ENCODE results near the gene WNK1.
"Not testable (repeated sequence)": the region's sequence is repeated elsewhere in the genome, so short reads cannot be mapped to it uniquely, and the experiment has no call there.

WNK1 gene

GRCh38 chr12:910416-910815 lies 158.0 kb downstream of the WNK1 start:
- DNase-seq (ENCODE audit: low read depth, low spot score) = no peak

GRCh38 chr12:911191-911826 lies 158.9 kb downstream of the WNK1 start:
- DNase-seq (ENCODE audit: low read depth, low spot score) = no peak

DNA sequence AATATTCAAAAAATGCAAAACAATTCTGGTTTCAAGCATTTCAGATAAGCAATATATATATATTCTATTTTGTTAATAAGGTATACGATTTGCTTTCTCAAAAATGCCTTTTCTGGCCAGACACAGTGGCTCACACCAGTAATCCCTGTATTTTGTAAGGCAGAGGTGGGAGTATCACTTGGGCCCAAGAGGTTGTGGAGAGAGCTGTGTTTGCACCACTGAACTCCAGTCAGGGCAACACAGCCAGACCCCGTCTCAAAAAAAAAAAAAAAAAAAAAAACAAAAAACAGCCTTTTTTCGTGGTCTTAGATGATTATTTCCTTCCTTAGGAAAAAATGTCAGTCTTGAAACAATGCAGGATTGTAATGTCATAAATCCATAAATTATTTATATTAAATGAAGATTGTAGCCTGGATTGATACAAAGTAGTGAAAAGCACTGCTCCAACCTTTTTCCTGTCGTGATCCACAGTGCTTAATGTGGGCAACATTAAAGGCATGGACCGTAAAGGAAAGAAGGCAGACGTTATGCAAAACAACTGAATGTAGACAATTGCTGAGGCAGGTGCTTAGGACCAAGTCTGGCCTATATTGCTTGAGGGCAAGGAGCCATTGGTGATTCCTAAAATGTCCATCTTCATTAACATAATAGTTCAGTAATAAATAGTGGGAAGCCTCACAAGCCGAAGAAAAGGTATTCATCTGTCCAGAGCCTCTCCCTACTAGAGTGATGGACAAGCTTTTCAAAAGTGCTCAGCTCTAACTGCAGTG lies 160.3 kb downstream of the WNK1 start:
- no peak for DNase-seq (ENCODE audit: low read depth, low spot score)

DNA sequence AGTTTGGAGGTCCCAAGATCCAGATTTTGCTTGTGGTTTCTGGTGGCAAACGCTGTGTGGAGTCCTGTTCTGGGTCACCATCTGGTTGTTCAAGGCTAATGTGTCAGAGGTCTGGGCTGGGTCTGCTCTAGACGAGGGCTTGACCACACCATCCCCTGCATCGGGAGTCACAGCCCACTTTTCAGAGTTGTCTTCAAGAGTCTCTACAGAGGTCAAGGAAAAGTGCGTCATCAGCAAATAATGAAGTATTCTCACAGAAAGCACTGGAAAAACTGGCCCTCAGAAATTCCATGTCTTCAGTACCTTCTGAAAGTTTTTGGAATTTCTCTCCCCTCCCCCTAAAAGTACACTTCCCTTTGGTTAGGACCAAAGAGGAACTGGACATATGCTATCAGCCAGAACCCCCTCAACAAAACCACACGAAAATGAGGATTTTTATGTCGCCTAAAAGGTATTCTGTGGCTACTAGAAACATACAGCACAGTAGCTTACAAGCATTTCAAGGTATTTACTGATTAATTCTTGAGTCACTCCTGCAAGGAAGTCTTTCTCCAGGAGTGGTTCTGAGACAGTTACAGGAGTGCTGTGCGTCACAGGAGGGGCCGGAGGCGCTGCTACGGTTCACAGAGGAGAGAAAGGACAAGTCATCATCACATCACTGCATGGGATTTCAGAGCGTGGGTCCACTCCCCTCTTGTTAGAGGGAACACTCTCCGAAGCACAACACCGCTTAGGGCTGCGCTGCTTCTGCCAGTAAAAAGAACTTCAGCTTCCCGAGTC lies 161.7 kb downstream of the WNK1 start:
- peak; percentile 22 for DNase-seq (ENCODE audit: low read depth, low spot score)

DNA sequence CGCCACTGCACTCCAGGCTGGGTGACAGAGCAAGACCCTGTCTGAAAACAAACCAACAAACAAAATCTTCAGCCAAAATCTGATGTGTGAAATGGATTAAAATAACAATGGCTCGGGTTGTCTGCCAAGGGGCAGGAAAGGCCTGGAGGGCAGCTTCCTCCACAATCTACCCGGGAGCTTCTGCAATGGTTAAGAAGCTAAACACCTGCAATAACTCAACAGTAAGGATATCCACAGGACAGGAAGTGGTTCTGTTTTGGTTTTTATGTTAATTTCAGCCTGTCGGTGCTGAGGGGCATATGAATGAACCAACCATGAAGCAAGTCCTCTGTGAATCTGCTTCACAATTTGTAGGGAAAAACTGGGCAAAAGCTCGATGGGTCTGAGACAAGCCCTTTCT lies 162.7 kb downstream of the WNK1 start:
- peak; percentile 57 for DNase-seq (ENCODE audit: low read depth, low spot score)

- DNase-seq (ENCODE audit: low read depth, low spot score) = peak; percentile 14
Observed at GRCh38 chr12:916240-916639, 163.9 kb downstream of the WNK1 start.

DNA sequence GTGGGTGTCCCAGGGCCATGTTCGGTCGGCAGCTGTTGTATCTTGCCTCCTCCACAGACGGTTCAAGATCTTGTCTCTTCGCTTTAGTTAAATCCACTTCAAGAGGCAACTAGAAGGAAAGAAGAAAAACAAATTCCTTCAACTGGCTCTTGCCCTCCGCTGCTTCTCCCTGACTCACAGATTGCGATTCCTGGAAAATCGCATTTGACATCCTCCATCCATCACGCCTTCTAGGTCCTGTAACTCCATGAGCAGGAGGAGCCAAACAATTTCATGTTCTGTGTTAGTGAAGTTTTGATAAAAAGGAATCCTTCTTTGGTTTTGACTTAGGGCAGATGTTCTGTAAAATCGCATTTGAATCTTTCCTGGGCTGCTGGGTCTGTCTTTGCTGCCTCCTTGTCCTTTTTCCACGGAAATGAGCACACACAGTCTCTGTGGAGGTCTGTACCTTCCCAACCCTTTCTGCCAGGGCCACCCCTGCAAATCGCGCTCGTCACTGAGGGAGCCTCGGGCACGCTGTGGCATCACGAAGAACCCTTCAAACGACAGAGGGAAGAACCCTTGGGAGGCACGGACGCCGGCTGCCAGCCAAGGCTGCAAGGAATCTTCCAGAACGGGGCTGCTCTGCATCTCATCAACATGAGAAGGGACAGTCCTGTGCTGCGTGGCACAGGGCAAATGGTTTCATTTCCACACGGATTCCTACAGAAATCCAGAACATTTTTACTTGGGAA lies 164.5 kb downstream of the WNK1 start:
- no peak for DNase-seq (ENCODE audit: low read depth, low spot score)

- DNase-seq (ENCODE audit: low read depth, low spot score) = no peak
Observed at GRCh38 chr12:920676-921075, 168.3 kb downstream of the WNK1 start.

- DNase-seq (ENCODE audit: low read depth, low spot score) = no peak
Observed at GRCh38 chr12:922285-922684, 169.9 kb downstream of the WNK1 start.

DNA sequence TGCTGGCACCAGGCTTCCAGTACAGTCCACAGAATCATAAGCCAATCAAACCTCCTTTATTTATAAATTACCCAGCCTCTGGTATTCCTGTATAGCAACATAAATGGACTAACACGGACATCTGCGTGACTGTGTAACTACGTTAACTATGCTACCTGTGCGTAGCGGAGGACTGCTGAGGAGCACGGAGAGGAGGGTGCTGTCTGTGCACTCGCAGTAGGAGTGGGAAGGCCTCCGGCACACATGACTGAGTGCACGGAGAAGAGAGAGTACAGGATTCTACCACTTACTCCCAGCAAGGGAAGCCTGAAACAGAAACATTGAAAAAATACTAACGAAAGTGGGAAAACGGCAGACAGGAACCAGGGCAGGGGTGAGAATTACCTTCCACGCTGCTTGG lies 174.3 kb downstream of the WNK1 start:
- DNase-seq (ENCODE audit: low read depth, low spot score) = no peak

DNA sequence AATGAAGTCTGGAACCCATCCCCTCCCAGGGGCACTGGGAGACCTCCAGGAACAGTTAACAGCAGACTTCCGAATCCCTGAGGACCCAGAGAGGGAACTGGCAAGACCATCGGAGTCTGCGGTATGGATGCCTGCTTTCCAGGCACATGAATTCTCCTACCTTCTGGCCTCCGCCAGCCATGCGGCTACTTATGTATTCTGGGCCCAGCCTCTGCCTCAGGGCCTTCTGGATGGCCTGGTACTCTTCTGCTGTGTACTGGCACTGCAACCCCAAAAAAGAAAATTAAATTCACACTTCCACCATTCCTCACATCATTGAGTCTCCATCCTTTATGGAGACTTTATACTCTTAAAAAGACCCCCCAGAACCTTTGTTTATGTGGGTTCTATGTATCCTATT lies 178.7 kb downstream of the WNK1 start:
- no peak for DNase-seq (ENCODE audit: low read depth, low spot score)

- no peak for DNase-seq (ENCODE audit: low read depth, low spot score)
Observed at GRCh38 chr12:931591-931990, 179.2 kb downstream of the WNK1 start.

DNA sequence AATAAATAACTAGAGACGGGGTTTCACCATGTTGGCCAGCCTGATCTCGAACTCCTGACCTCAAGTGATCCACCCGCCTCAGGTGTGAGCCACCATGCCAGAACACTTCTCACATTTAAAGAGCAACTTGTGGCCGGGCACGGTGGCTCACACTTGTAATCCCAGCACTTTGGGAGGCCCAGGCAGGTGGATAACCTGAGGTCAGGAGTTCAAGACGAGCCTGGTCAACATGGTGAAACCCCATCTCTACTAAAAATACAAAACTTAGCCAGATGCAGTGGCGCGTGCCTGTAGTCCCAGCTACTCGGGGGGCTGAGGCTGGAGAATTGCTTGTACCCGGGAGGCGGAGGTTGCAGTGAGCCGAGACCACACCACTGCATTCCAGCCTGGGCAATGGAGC lies 183.5 kb downstream of the WNK1 start:
- not testable (repeated sequence) for DNase-seq (ENCODE audit: low read depth, low spot score)

DNA sequence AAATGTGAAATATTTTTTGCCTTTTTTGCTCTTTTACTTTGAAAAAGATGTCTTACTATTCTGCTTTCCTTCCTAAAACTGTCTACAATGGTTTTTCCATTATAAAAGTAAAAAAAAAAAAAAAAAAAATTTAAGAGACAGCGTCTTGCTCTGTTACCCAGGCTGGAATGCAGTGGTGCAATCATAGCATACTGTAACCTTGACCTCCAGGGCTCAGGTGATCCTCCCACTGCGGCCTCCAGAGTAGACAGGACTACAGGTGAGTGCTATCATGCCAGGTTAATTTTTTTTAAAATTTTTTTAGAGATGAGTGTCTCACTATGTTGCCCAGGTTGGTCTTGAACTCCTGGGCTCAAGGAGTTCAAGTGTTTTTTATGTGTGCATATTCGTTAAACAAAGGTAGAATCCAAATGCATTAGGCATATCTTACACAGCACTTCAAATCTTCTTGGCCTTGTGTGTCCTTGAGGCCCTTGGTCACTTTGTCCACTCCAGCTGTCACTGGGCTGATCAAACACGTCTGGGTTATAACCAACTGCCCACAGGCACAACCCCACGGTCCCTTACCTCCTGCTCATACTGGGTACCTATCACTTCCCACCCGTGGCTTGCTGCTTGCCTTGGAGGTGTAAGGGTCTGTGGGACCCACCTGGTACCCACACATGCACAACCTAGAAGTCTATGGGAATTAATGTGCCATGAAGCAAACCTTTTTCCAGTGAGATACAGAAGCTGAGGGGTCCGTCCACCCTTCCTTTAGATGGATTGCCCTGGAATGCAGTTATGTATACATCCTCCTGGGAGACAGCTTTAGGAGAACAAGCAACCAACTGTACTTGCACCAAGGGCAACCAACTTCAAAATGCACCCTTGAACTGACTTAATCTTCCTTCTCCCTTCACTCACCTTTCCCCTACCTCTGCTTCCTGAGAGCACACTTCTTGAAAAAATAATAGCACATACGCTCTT lies 184.3 kb downstream of the WNK1 start:
- no peak for DNase-seq (ENCODE audit: low read depth, low spot score)

DNA sequence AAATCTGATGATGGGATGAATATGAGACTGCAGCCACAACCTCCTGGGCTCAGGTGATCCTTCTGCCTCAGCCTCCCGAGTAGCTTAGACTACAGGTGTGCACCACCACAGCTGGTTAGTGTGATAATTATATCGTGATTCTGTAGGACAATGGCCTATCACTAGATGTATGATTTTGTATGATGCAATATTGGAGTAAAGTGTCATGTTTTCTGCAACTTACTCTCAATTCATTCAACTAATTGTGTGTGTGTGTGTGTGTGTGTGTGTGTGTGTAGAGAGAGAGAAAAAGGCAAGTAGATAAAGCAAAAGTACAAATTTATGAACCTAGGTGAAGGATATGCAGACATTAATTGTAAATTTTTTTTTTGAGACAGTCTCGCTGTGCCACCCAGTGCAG lies 186.4 kb downstream of the WNK1 start:
- no peak for DNase-seq (ENCODE audit: low read depth, low spot score)

- DNase-seq (ENCODE audit: low read depth, low spot score) = no peak
Observed at GRCh38 chr12:943051-943450, 190.7 kb downstream of the WNK1 start.

- no peak for DNase-seq (ENCODE audit: low read depth, low spot score)
Observed at GRCh38 chr12:944211-944610, 191.8 kb downstream of the WNK1 start.

- no peak for DNase-seq (ENCODE audit: low read depth, low spot score)
Observed at GRCh38 chr12:946212-946611, 193.8 kb downstream of the WNK1 start.

GRCh38 chr12:946631-947030 lies 194.3 kb downstream of the WNK1 start:
- DNase-seq (ENCODE audit: low read depth, low spot score) = no peak

DNA sequence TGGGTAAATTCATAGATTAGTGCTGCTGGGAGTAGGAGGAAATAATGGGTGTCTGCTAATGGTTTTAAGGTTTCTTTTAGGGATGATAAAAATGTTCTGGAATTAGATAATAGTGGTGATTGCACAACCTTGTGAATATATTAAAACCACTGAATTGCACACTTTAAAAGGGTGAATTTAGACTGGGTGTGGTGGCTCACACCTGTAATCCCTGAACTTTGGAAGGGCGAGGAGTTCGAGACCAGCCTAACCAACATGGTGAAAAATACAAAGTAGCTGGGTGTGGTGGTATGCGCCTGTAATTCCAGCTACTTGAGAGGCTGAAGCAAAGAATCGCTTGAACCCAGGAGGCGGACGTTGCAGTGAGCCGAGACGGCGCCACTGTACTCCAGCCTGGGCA lies 195.9 kb downstream of the WNK1 start:
- DNase-seq (ENCODE audit: low read depth, low spot score) = no peak
